Left renal cortex interstitium (tissue), 4 donors: ENCODE results near the gene ANGPTL1. TPM values are rescaled to one million over a fixed set of nuclear protein-coding genes. Genes with fewer than 3 reads are reported as not detected.
A peak's percentile ranks its signal among the peaks of the same experiment; 100 is the strongest.

Source experiments
- DNase-seq, 4 donors: peaks; one replicate each; pipeline ENCODE4 v3.0.0-alpha.2; 2013; ENCODE audit warnings: low read depth in 4 of 4, low spot score in 2 of 4, missing footprints in 1 of 4
- polyA plus RNA-seq, 4 donors: library from polyadenylated mRNA; unstranded; fragments of 120-200 nt; gene quantifications; one replicate each; pipeline ENCODE4 v1.2.1, GENCODE V29; 2013; ENCODE audit not compliant: insufficient read length in 4 of 4

Gene ANGPTL1, protein sequence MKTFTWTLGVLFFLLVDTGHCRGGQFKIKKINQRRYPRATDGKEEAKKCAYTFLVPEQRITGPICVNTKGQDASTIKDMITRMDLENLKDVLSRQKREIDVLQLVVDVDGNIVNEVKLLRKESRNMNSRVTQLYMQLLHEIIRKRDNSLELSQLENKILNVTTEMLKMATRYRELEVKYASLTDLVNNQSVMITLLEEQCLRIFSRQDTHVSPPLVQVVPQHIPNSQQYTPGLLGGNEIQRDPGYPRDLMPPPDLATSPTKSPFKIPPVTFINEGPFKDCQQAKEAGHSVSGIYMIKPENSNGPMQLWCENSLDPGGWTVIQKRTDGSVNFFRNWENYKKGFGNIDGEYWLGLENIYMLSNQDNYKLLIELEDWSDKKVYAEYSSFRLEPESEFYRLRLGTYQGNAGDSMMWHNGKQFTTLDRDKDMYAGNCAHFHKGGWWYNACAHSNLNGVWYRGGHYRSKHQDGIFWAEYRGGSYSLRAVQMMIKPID
- polyA plus RNA-seq = 1 to 10 TPM; 3.9 to 8.6 (median 6.5) TPM

DNA sequence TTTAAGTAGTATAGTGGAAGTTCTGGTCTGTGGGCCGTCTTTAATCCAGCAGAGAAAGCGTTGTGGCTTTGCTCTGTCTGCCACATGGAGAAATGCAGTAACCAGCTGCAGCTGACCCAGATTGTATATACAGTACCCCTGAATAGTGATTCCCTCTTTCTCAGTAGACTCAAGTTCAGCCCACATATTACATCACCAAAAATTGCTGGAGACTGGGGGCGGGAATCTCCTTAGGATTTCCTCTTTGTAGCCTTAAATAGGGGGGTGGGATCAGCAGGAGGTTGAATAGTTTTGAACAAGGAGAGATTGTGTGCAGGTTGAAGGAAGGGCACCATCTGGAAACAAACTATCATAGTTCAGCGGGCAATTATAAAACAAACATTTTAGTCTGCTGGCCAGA, at the start of gene ANGPTL1:
ANGPTL1 (minus strand) TSS at position 134 of the 400 bp plus-strand sequence. CDS start 5,301 bp downstream, outside the sequence.
- DNase-seq = peak in 1 of 4 donors; percentile 24

DNA sequence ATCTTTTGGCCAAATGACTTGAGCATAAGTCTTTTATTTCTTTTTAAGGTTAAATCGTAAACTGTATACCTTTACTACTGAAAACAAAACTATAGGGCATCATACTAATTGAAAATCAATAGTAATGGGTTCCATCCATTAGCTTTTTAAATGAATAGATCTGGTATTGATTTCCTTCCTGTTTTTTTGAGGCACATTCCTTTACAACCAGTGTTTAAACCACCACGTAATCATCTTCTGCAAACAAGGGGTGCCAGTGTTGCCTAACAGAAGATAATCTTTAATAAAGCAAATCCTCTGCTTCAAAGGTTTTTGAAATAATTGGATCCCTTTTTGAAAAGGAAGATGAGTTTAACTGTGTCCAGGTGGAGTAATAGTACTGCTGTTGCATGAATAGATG, 48.7 kb upstream of the ANGPTL1 start:
- DNase-seq = no peak

DNA sequence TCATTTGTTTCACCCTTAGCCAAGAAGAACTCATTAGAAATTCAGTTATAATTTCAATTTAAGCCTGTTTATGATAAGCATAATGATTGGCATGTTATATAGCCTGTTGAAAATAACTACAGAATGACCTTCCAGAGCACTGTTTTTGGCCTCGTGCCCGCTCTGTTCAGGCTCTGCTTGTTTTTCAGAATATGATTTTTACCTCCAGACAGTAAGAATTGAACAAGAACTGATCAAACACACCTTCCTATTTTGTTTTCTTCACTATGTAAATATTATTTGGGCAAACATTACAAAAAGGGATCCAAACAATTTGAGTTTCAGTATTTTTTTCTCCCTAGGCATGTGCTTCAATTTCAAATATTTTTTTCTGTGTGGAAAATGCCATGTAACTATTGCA, 48.1 kb upstream of the ANGPTL1 start:
- no peak for DNase-seq

DNA sequence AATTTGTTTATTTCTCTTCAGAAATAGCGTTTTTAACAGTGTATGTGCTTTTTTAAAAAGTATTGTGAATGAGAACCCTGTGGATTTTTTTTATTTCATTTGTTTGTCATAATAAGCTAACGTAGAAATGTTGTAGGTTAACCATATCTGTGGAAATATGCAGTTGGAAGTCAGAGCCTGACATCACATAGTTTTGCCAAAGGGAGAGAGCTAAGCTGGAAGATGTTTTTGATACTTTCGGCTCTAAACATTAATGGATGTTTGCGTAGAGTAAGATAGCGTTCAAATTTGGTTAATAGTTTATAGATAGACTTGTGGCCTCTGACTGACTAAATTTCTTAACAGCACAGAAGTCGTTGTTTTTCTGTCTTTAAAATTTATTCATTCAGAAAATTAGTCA, 47.4 kb upstream of the ANGPTL1 start:
- no peak for DNase-seq

DNA sequence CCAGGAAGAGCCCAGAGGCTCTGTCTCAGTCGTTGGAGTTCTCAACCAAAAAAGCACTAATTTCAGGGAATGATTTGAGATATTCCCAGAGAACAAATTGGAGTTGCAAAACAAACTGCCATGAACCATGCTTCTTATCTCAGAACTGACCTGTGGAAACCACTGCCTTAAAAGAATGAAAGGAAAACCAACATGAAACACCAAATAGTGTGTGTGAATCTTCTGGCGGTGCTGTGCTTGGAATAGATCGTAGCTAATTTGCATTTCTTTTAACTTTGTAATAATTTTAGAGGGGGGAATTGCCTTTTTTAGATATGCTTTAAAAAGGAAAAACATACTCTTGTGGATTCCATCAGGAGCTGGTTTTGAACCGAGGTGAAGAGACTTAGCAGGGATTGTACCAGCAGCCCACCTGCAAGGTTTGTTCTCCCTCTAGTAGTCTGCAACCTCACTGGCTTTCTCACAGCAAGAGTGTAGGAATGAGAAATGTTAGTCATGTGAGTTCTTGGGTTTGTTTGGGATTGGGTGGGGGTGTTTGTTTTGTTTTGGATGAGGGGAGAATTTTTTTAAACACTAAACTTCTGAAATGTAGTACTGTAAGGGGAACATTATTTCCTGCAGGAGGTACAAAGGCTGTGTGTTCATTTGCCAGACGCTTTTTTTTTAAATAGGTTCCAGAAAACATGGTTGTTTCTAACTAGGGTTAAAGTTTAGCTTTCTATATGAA, 45.7 kb upstream of the ANGPTL1 start:
- DNase-seq = no peak

DNA sequence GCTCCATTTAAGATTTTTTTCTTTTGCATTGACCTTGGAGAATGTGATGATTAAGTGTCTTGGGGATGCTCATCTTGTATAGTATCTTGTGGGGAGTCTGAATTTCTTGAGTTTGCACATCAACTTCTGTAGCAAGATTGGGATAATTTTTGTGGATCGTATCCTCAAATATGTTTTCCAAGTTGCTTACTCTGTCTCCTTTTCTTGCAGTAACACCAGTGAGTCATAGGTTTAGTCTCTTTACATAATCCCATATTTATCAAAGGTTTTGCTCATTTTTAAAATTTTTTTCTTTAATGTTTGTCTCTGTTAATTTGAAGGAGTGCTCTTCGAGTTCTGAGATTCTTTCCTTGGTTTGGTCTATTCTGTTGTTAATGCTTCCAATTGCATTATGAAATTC, 41.7 kb upstream of the ANGPTL1 start:
- DNase-seq = no peak

DNA sequence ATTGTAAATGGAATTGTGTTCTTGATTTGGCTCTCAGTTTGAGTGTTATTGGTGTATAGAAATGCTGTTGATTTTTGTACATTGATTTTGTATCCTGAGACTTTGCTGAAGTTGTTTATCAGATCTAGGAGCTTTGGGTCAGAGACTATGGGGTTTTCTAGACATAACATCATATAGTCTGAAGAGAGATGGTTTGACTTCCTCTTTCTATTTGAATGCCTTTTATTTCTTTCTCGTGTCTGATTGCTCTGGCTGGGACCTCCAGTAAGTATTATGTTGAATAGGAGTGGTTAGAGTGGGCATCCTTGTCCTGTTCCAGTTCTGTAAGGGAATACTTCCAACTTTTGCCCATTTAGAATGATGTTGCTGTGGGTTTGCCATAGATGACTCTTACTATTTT, 39.1 kb upstream of the ANGPTL1 start:
- no peak for DNase-seq

DNA sequence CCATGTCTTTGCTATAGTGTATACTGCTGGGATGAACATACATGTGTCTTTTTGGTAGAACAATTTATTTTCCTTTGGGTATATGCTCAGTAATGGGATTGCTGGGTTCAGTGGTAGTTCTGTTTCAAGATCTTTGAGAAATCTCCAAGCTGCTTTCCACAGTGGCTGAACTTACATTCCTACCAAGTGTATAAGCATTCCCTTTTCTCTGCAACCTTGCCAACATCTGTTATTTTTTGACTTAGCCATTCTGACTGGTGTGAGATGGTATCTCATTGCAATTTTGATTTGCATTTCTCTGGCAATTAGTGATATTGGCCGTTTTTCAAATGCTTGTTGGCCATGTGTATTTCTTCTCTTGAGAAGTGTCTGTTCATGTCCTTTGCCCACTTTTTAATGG, 37.5 kb upstream of the ANGPTL1 start:
- no peak for DNase-seq

DNA sequence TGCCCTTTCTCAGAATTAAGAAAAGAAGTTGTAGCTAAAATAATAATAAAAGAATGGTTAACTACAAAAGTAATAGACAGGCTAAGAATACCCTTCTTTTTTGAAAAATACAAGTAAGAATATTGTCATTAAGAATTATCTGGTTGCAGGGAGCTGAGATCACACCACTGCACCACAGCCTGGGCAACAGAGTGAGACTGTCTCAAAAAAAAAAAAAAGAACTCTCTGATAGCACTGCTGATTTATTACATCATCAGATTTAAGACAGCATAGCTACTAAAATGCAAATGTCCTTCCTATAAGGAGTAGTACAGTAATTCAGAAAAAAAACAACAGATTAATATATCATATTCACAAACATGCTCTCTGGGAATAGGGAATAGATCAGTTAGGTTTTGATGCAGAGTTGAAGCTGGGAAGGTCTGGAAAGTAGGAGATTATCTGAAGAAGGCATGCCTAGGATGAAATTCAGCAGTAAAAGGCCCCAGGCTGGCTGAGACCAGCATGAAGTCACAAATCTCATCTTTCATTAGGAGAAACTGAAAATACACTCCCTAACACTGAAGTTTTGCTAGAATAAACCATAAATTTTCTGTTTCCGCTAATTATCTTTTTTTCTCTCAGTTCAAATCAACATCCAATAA, 30.7 kb upstream of the ANGPTL1 start:
- no peak for DNase-seq

DNA sequence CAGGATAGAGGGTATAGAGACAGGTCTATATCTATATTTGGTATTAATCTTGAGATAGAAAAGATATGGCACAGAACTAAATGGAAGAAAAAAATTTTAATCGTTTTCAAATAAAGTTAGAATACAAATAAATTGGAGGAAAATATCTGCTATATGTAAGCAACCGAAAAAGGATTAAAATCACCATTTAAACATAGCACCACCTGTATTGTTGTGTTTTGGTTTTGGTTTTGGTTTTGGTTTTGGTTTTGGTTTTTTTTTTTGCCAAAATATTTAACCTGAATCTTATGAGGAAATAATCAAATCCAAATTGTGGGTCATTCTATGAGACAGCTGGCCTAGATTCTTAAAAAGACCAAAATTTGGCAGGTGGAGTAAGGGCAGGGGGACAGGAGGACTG, 28.5 kb upstream of the ANGPTL1 start:
- no peak for DNase-seq

DNA sequence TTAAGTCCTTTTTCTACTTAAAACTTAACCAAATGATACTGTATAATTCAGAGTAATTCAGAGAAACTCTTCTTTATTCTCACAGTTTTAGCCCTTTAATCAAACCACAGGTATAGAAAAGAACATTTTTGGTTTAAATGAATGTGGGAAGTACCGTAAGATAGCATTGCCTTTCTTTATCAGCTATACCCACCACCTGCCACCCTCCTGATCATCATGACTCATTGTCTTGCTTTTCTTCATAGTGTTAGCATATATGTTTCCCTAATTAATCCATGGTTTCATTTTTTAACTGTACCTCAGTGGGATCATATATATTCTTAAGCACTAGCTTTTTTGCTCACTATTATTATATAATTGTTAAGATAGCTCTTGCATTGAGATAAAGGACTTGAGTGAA, 27.5 kb upstream of the ANGPTL1 start:
- DNase-seq = no peak

DNA sequence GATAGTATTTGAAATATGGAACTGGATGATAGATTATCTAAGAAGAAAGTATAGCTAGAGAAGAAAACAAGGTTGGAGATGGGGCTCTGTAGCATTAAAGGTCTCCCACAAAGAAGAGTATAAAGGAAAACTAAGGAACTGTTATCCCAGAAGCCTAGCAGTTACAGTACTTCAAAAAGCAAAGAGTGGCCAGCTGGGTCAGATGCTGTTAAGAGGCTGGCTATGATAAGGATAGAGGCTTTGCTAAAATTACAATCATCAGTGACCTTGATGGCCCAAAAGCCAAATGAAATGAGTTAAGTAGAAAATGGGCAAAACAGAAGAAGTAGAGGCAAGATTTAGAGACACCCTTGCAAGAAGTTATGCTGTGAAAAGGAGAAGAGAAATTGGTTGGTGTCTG, 25.1 kb upstream of the ANGPTL1 start:
- no peak for DNase-seq

DNA sequence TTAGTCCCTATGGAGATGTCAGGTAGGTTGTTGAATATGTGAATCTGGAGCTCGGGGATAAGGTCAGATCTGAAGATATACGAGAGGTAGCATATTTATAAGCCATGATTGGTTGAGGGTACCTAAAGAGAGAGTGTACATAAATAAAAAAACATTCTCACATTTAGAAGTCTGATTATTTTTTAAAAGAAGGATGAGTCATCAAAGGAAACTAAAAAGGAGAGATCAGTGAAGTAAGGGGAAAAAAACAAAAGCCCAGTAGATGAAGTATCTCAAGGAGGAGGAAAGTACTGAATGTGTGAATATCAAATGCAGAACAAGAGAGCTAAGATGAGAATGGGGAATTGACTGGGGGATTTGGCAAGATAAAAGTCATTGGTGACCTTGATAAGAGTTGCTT, 15.7 kb upstream of the ANGPTL1 start:
- no peak for DNase-seq

DNA sequence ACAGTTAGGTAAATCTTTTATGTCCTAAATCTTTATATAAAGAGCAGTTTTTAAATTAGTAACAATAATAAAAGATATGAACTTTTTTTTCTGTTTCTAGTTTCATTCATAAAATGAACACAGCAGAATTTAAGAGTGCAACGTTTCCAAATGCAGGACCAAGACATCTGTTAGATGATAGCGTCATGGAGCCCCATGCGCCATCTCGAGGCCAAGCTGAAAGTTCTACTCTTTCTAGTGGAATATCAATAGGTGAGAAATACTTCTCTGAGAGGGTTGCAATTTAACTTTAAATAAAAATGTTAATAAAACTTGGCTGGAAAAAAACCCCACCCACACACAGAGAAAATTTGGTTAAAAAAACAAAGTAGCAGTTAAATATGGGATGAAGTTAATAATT, 15.0 kb upstream of the ANGPTL1 start:
- DNase-seq = no peak

DNA sequence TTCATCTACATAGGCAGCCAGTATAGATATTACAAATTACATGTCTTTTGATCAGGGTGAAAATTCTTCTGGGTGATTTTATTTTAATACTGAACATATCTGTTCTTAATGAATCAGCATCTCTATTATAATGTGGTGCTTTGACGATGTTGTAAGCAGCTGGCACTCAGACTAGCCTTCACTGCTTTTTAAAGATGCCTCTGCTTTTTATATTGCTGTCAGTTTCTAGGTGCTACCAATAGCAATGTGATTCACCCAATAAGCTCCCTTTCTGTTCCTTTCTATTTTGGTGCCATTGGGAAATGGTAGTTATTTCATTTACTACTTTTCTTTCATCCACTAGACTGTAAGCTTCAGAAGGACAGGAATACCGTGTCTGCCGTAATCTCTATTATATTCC, 11.1 kb upstream of the ANGPTL1 start:
- no peak for DNase-seq

DNA sequence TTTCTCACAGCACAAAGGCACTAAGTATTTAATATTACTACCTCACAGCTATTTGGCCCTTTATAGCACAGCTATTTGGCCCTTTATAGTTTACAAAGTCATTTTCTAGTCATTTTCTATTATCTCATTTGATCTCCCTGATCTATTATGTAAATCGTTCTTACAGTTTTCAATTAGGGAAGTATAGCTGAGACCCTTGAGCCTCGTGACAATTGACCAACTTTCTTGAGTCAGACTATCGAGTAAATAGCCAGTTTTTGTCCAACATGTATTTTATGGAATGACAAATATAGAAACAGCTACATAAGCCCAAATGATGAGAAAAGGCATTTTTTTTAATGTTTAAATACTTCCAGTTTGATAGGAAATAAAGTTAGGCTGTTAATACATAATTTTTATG, 7.0 kb upstream of the ANGPTL1 start:
- DNase-seq = no peak

DNA sequence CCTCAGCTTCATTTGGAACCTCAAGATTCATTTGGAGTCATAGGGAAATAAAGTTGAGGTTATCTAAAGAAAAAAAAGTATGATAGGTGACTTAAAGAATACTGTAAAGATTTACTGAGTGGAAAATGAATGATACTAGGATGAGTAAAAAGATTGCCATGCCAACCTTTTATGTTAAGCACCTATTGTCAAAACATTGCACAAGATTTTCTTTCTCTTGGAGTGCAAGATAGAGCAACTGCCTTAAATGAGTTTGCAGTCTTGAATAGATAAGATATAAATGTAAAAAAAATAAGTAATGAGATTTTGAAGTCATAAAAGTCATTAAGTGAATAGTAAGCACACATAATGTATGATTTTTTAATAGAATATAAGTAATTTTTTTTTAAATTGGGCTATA, 5.1 kb upstream of the ANGPTL1 start:
- no peak for DNase-seq

DNA sequence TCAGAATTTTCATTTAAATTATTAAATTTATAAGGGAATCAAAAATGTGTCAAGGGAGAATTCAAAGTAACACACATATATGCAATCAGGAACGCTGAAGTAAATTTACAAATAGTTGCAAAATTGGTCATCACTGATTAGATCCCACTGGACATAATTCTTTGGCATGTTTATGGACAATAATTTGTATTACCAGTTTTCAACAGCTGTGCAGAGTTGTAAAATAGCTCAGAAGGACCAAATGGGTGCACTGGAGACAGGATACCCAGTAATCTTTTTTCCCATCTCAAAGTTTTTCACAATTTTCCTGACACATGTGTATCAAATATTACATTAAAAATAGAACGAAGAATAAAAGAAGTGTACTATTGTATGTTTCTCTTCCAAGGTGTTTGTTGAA, 4.1 kb upstream of the ANGPTL1 start:
- no peak for DNase-seq

DNA sequence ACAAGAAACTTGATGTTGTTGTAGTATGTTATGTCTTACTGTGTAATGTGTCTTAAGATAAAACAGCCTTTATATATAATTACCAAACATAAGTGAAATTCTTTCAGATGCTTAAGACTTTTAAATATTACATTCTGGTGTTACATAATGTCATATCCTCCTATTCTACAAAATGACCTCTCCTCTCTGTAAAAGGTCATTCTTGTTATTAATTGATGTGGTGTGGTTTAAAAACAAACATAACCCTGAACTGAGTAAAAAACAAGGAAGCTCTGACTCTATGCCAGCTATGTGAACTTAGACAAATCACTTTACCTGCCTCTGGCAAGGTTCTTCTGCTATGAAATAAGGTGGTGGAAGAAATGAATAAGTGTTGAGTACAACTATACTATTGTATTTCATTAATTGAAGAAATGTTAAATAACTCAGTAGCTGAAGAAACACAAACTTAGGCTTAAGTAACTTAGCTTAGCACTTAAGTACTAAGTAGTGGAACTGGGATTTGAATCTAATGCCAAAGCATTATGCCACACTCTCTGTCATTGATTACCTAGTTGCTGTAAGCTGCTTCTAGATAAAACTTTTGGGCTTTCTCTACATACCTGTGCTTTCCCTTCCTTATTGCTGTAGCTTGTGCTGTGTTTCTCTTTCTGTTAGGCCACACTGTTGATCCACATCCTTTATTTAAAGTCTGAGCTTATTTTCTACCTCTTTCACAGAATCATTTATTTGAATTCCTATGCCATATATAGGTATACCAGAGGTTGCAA, 859 bp upstream of the ANGPTL1 start:
- no peak for DNase-seq

DNA sequence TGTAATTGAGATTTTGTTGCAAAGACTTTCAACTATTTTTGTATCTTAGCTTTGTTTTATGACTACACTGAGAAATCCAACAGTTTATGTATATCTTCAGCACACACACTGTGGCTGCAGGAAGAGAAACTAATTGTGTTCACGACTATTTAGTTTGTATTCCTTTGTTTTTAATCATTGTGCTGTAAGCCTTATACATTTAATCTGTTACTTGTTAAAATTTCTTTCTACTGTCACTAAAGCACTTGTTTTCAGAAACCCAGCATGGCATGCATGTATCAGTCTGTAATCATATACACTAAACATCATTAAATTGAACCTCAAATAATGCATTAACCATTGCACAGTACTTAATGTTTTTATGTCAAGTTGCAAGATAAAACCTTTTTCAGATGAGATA, 656 bp downstream of the ANGPTL1 start:
- DNase-seq = no peak
